K562 (cell line): ENCODE results near the gene CAMK2A. TPM values are rescaled to one million over a fixed set of nuclear protein-coding genes. Genes with fewer than 3 reads are reported as not detected.

Experiments
- ATAC-seq: fragments of 200-7000 bp; cut with Tn5 transposase; 3 replicates; pipeline ENCODE4 v1.9.1; 2020; ENCODE audit warnings: moderate library complexity
- BruUV-seq: library from RNA; stranded (reverse); fragments of 400-500 nt; replicated peaks from 2 replicates; lab custom pipeline; 2021; lab: Mats Ljungman, UMichigan
- CTCF ChIA-PET: fragments of 300-600 bp; formaldehyde crosslinking; extraction: SDS; loops from one replicate; lab custom pipeline; 2021; ENCODE audit warnings: low intra/inter-chr PET ratio; lab: Yijun Ruan, JAX
- POLR2A ChIA-PET: fragments of 300-600, 350-650 bp; sonication (Branson Sonifier 250); formaldehyde crosslinking; extraction: SDS; loops from one replicate; lab custom pipeline; 2021; ENCODE audit warnings: antibody characterized with exemption, inconsistent platforms; lab: Yijun Ruan, JAX
- DNase-seq, 4 experiments: peaks; one replicate each; pipeline versions ENCODE4 v3.0.0 to v3.0.0-alpha.2; 2011 to 2018; ENCODE audit warnings: low spot score in 3 of 4, mixed read lengths in 3 of 4; ENCODE audit errors: extremely low read depth in 1 of 4
- FAIRE-seq: peaks from 2 replicates; lab custom pipeline; 2011; peaks lifted over from hg19 to GRCh38; lab: Jason Lieb, UNC
- H2AFZ ChIP-seq: 2 replicates; pipeline ENCODE4 v1.6.0; 2011; ENCODE audit warnings: low read depth, low read length, control low read depth, inconsistent platforms
- H3K27ac ChIP-seq: fragments of 200-600 bp; 3 replicates; pipeline ENCODE4 v1.8.0; 2011; ENCODE audit warnings: low read depth, mild to moderate bottlenecking, control low read depth, inconsistent platforms, low read length, moderate library complexity, mixed read lengths; ENCODE audit errors: extremely low read depth
- H3K27me3 ChIP-seq, 2 experiments: fragments of 300-600 bp in 1 of 2; 2 replicates in 1 of 2; 3 replicates in 1 of 2; pipeline versions ENCODE4 v1.6.0 to v1.8.0; 2011; ENCODE audit warnings: inconsistent platforms in 2 of 2, low read length in 2 of 2, mild to moderate bottlenecking in 1 of 2, mixed read lengths in 1 of 2, moderate library complexity in 1 of 2; ENCODE audit not compliant: control insufficient read depth in 2 of 2, insufficient read depth in 2 of 2
- H3K36me3 ChIP-seq: fragments of 300-600 bp; 3 replicates; pipeline ENCODE4 v1.8.0; 2011; ENCODE audit warnings: mild to moderate bottlenecking, low read length, inconsistent platforms; ENCODE audit not compliant: control insufficient read depth, insufficient read depth
- H3K4me1 ChIP-seq, 2 experiments: fragments of 200-600 bp in 1 of 2; replicated peaks in 1 of 2; 2 replicates in 1 of 2; 3 replicates in 1 of 2; pipeline versions ENCODE4 v1.5.1 to v1.8.0; 2011; ENCODE audit warnings: inconsistent platforms in 2 of 2, low read length in 2 of 2, mild to moderate bottlenecking in 1 of 2, mixed read lengths in 1 of 2, moderate library complexity in 1 of 2; ENCODE audit not compliant: control insufficient read depth in 2 of 2, insufficient read depth in 2 of 2
- H3K4me2 ChIP-seq: 2 replicates; pipeline ENCODE4 v1.6.1; 2011; ENCODE audit warnings: low read length, control low read depth, inconsistent platforms, mixed read lengths; ENCODE audit not compliant: insufficient read depth
- H3K4me3 ChIP-seq: fragments of 200-600 bp; sonication (generic), shearing (Covaris generic); 2 replicates; pipeline ENCODE4 v1.5.1; 2016; ENCODE audit warnings: control low read depth, inconsistent platforms
- H3K79me2 ChIP-seq: fragments of 200-600 bp; 3 replicates; pipeline ENCODE4 v1.8.0; 2011; ENCODE audit warnings: low read length, inconsistent platforms; ENCODE audit not compliant: control insufficient read depth, insufficient read depth
- H3K9ac ChIP-seq, 2 experiments: 2 replicates each; pipeline versions ENCODE4 v1.6.0 to v1.6.1; 2011; ENCODE audit warnings: low read depth in 2 of 2, low read length in 2 of 2, control low read depth in 1 of 2, inconsistent platforms in 1 of 2, mild to moderate bottlenecking in 1 of 2, mixed read lengths in 1 of 2; ENCODE audit not compliant: insufficient read depth in 1 of 2
- H3K9me1 ChIP-seq: one replicate; pipeline ENCODE4 v1.6.0; 2011; ENCODE audit warnings: inconsistent platforms, mild to moderate bottlenecking, low read length, moderate library complexity; ENCODE audit not compliant: control insufficient read depth, insufficient read depth
- H3K9me3 ChIP-seq: replicated peaks from 2 replicates; pipeline ENCODE4 v1.5.1; 2011; ENCODE audit warnings: low read depth, low read length, inconsistent platforms; ENCODE audit not compliant: control insufficient read depth, insufficient read depth
- H4K20me1 ChIP-seq: replicated peaks from 2 replicates; pipeline ENCODE4 v1.6.1; 2011; ENCODE audit warnings: low read length, inconsistent platforms, mixed read lengths; ENCODE audit not compliant: control insufficient read depth, insufficient read depth
- BMI1 ChIP-seq: fragments of 150-350 bp; IDR thresholded peaks from 2 replicates; pipeline ENCODE4 v1.6.1; 2014; ENCODE audit warnings: low read length
- CBX5 ChIP-seq: IDR thresholded peaks from 2 replicates; pipeline ENCODE4 v1.6.1; 2014; ENCODE audit warnings: low read depth, borderline replicate concordance
- CHD4 ChIP-seq: fragments of 200-600 bp; sonication (generic); IDR thresholded peaks from 3 replicates; pipeline ENCODE4 v1.6.1; 2012; ENCODE audit warnings: low read depth, mild to moderate bottlenecking, mixed read lengths, low read length, inconsistent platforms; ENCODE audit not compliant: insufficient read depth, insufficient replicate concordance, poor library complexity, severe bottlenecking
- KHSRP ChIP-seq: fragments of 450-650 bp; IDR thresholded peaks from 2 replicates; pipeline ENCODE4 v1.6.1; 2017
- MTA2 ChIP-seq: fragments of 450-650 bp; IDR thresholded peaks from 2 replicates; pipeline ENCODE4 v1.6.1; 2016; ENCODE audit warnings: low read depth
- RBM17 ChIP-seq: fragments of 200-400 bp; formaldehyde crosslinking; IDR thresholded peaks from 2 replicates; pipeline ENCODE4 v1.6.1; 2017; ENCODE audit warnings: low read depth, mild to moderate bottlenecking, low read length, borderline replicate concordance
- RFX1 ChIP-seq: fragments of 450-650 bp; IDR thresholded peaks from 2 replicates; pipeline ENCODE4 v1.6.1; 2016; ENCODE audit warnings: mild to moderate bottlenecking, moderate library complexity
- SAP30 ChIP-seq: fragments of 200-600 bp; sonication (generic); IDR thresholded peaks from 2 replicates; pipeline ENCODE4 v1.6.1; 2012; ENCODE audit warnings: borderline replicate concordance, low read depth, mild to moderate bottlenecking, moderate library complexity, low read length, control low read depth, inconsistent platforms; ENCODE audit not compliant: insufficient read depth, poor library complexity, severe bottlenecking
- TRIM28 ChIP-seq: fragments of 450-650 bp; IDR thresholded peaks from 2 replicates; pipeline ENCODE4 v1.6.1; 2017
- U2AF1 ChIP-seq: fragments of 200-400 bp; formaldehyde crosslinking; optimal IDR thresholded peaks from 2 replicates; pipeline ENCODE3; 2017; ENCODE audit warnings: mild to moderate bottlenecking, low read depth, low read length, moderate library complexity
- ZFP1 ChIP-seq: fragments of 450-650 bp; formaldehyde crosslinking; IDR thresholded peaks from 2 replicates; pipeline ENCODE4 v1.4.0; 2020; ENCODE audit warnings: mild to moderate bottlenecking, mixed read lengths
- ZNF146 ChIP-seq: IDR thresholded peaks from one replicate; pipeline ENCODE4 v1.6.1; 2018; ENCODE audit warnings: missing compliant biosample characterization; ENCODE audit not compliant: unreplicated experiment
- ZNF282 ChIP-seq: sonication (generic); formaldehyde crosslinking; IDR thresholded peaks from 2 replicates; pipeline ENCODE4 v1.8.1; 2023; ENCODE audit warnings: missing genetic modification reagents
- ZZZ3 ChIP-seq: fragments of 450-650 bp; IDR thresholded peaks from 2 replicates; pipeline ENCODE4 v1.6.1; 2016; ENCODE audit warnings: antibody characterized with exemption, mild to moderate bottlenecking, moderate library complexity
- WGBS: fragments of 100-300 bp; shearing (Covaris generic); methylation state at CpG from one replicate; pipeline ENCODE4 v1.1.6; 2016; ENCODE audit warnings: low coverage, mixed read lengths; ENCODE audit not compliant: insufficient coverage; ENCODE audit errors: missing lambda C conversion rate; 5-methylcytosine and 5-hydroxymethylcytosine counted together
- in situ Hi-C: fragments of 300-500 bp; cut with MboI; formaldehyde crosslinking; loops from 4 replicates; pipeline ENCODE4 v1.15.0; 2018; ENCODE audit warnings: inconsistent platforms, mixed read lengths
- intact Hi-C: fragments of 100-400 bp; cut with micrococcal nuclease; formaldehyde crosslinking; loops from 2 replicates; pipeline ENCODE4 v1.14.2; 2022
- polyA plus RNA-seq, 8 experiments: library from polyadenylated mRNA; depleted of rRNA in 4 of 8; stranded (reverse) in 5 of 8; unstranded in 3 of 8; fragments of >200 nt; fragmentation: Nextera tagmentation in 2 of 8; fragmentation: Illumina TruSeq in 1 of 8; extraction: Ambion mirVana in 2 of 8; extraction: Trizol in 1 of 8; gene quantifications; 2 replicates each; pipeline versions ENCODE4 v1.2.1 to v1.2.3, GENCODE V29; 2011 to 2014; ENCODE audit warnings: inconsistent platforms in 1 of 8, missing spikeins in 1 of 8
- total RNA-seq, 7 experiments: library from RNA; depleted of rRNA in 6 of 7; stranded (reverse); fragments of >200 nt in 6 of 7; fragmentation: Illumina TruSeq in 2 of 7; extraction: Trizol in 2 of 7; gene quantifications; 2 replicates each; pipeline versions ENCODE4 v1.2.1 to v1.2.3, GENCODE V29; 2011 to 2021; ENCODE audit warnings: low replicate concordance in 1 of 7
- TF ChIP-seq, protein P1 (sequence below): fragments of 250-450 bp; sonication (Bioruptor Pico); IDR thresholded peaks from 2 replicates; pipeline ENCODE4 v1.4.0; 2020; ENCODE audit warnings: mild to moderate bottlenecking, moderate library complexity, borderline replicate concordance
- TF ChIP-seq, protein P2 (sequence below): fragments of 200-800 bp; sonication (Bioruptor generic); IDR thresholded peaks from 2 replicates; pipeline ENCODE4 v1.6.1; 2017; ENCODE audit warnings: missing genetic modification characterization, missing compliant biosample characterization
- TF ChIP-seq, protein P3 (sequence below): sonication (generic); formaldehyde crosslinking; IDR thresholded peaks from 2 replicates; pipeline ENCODE4 v1.8.1; 2023; ENCODE audit warnings: mild to moderate bottlenecking, missing genetic modification reagents

Gene CAMK2A
- total and polyA plus RNA-seq, 9 of the 15 experiments (the other 6 are each of a cell fraction or from before 2014, with no cell fraction given), result 0.01 to 0.18 (median 0.04) TPM; not detected in 6

DNA sequence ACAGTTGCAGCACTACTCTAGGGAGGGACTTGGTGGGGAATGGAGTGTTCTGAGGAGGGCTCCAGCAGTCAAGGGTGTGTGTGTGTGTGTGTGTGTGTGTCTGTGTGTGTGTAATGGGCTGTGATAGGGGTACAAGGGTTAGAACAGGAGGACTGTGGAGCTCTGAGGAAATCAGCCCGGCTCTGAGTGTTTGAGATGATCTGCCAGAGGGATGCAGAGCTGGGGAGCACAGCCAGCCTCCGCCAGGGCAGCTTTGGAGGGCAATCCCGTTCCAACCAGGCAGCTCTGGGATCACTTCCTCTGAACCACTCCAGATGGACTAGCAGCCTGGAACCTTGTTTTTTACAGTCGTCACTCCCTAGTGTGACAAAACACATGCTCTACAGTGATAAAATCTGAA, 102.7 kb downstream of the CAMK2A start:
- CTCF ChIA-PET, result no interaction called here

More for the DNA sequence above, 102.7 kb downstream of the CAMK2A start:
- H3K4me2 ChIP-seq, result no peak overlapping the region
- peaks cover 0 to 11% of the 10 kb centered on the region in 2 experiments; a peak in 1 of 5 replicates for H3K4me1 ChIP-seq
- no peaks in the 10 kb centered on the region for H3K9me1 ChIP-seq
- DNase-seq (no peak), ATAC-seq (no peak), FAIRE-seq (no peak)
- 0 out of 2 replicates have a peak, but pooled peaks cover 7% of the 10 kb centered on the region for H4K20me1 ChIP-seq
- no peaks in the 10 kb centered on the region for H3K79me2 ChIP-seq
- H3K9me3 ChIP-seq, result no peaks in the 10 kb centered on the region
- intact Hi-C loops (no loop called here), in situ Hi-C loops (no loop called here)
- WGBS, result 3% methylated on average over 4 of the region's 4 CpGs
- POLR2A ChIA-PET, result interaction anchor here (0.6 kb wide), 1 partner anchor 96 kb away, joined by 4 read pairs; no protein-coding TSS in a partner anchor
- H3K27me3 ChIP-seq, result peaks cover 33 to 83% of the 10 kb centered on the region in 2 experiments
- H3K9ac ChIP-seq, result no peak overlapping the region
- no peak overlapping the region for H2AFZ ChIP-seq
- no TSS peak for BruUV-seq
- H3K4me3 ChIP-seq, result no peak overlapping the region
- H3K27ac ChIP-seq, result no peak overlapping the region
- H3K36me3 ChIP-seq, result no peaks in the 10 kb centered on the region
- no peak for TF ChIP-seq ZNF146
- TF ChIP-seq ZZZ3, result no peak
- TF ChIP-seq TRIM28, result no peak
- TF ChIP-seq CBX5, result no peak
- TF ChIP-seq, protein P1, sequence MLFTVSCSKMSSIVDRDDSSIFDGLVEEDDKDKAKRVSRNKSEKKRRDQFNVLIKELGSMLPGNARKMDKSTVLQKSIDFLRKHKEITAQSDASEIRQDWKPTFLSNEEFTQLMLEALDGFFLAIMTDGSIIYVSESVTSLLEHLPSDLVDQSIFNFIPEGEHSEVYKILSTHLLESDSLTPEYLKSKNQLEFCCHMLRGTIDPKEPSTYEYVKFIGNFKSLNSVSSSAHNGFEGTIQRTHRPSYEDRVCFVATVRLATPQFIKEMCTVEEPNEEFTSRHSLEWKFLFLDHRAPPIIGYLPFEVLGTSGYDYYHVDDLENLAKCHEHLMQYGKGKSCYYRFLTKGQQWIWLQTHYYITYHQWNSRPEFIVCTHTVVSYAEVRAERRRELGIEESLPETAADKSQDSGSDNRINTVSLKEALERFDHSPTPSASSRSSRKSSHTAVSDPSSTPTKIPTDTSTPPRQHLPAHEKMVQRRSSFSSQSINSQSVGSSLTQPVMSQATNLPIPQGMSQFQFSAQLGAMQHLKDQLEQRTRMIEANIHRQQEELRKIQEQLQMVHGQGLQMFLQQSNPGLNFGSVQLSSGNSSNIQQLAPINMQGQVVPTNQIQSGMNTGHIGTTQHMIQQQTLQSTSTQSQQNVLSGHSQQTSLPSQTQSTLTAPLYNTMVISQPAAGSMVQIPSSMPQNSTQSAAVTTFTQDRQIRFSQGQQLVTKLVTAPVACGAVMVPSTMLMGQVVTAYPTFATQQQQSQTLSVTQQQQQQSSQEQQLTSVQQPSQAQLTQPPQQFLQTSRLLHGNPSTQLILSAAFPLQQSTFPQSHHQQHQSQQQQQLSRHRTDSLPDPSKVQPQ (CRISPR knock-in tag), result no peak
- no peak for TF ChIP-seq ZNF282 (CRISPR knock-in tag)
- no peak for TF ChIP-seq ZFP1 (CRISPR knock-in tag)
- no peak for TF ChIP-seq SAP30
- TF ChIP-seq, protein P2, sequence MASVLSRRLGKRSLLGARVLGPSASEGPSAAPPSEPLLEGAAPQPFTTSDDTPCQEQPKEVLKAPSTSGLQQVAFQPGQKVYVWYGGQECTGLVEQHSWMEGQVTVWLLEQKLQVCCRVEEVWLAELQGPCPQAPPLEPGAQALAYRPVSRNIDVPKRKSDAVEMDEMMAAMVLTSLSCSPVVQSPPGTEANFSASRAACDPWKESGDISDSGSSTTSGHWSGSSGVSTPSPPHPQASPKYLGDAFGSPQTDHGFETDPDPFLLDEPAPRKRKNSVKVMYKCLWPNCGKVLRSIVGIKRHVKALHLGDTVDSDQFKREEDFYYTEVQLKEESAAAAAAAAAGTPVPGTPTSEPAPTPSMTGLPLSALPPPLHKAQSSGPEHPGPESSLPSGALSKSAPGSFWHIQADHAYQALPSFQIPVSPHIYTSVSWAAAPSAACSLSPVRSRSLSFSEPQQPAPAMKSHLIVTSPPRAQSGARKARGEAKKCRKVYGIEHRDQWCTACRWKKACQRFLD (CRISPR knock-in tag), result no peak
- no peak for TF ChIP-seq BMI1
- TF ChIP-seq U2AF1, result no peak
- no peak for TF ChIP-seq CHD4
- no peak for TF ChIP-seq RBM17
- TF ChIP-seq, protein P3, sequence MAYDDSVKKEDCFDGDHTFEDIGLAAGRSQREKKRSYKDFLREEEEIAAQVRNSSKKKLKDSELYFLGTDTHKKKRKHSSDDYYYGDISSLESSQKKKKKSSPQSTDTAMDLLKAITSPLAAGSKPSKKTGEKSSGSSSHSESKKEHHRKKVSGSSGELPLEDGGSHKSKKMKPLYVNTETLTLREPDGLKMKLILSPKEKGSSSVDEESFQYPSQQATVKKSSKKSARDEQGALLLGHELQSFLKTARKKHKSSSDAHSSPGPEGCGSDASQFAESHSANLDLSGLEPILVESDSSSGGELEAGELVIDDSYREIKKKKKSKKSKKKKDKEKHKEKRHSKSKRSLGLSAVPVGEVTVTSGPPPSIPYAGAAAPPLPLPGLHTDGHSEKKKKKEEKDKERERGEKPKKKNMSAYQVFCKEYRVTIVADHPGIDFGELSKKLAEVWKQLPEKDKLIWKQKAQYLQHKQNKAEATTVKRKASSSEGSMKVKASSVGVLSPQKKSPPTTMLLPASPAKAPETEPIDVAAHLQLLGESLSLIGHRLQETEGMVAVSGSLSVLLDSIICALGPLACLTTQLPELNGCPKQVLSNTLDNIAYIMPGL (CRISPR knock-in tag), result no peak
- no peak for TF ChIP-seq RFX1
- no peak for TF ChIP-seq MTA2
- TF ChIP-seq KHSRP, result no peak
